Prostate gland (tissue), 2 donors: ENCODE results near the gene THBS1.

ENCODE experiments used
- CTCF ChIP-seq, 4 experiments: fragments of 200-600 bp in 2 of 4; fragments of 450-650 bp in 2 of 4; sonication (generic) in 2 of 4; IDR thresholded peaks; 1 replicate in 3 of 4; 2 replicates in 1 of 4; pipeline ENCODE4 v1.5.1; 2016 to 2019; ENCODE audit warnings: antibody characterized with exemption in 4 of 4, mild to moderate bottlenecking in 2 of 4, moderate library complexity in 2 of 4
- POLR2A ChIP-seq: fragments of 450-650 bp; IDR thresholded peaks from one replicate; pipeline ENCODE4 v1.6.1; 2016; ENCODE audit warnings: antibody characterized with exemption, mild to moderate bottlenecking

- TF ChIP-seq CTCF (IDR thresholded peaks at IDR 0.05) (peak in 1 of 4 experiments; percentile 22), POLR2A (no peak)
Measured at GRCh38 chr15:39582977-39583595, 2.2 kb downstream of the THBS1 start.
